ENCODE measurements around the gene GEMIN2.
"Not testable (repeated sequence)": the region's sequence is repeated elsewhere in the genome, so short reads cannot be mapped to it uniquely, and the experiment has no call there.

GEMIN2 gene

DNA sequence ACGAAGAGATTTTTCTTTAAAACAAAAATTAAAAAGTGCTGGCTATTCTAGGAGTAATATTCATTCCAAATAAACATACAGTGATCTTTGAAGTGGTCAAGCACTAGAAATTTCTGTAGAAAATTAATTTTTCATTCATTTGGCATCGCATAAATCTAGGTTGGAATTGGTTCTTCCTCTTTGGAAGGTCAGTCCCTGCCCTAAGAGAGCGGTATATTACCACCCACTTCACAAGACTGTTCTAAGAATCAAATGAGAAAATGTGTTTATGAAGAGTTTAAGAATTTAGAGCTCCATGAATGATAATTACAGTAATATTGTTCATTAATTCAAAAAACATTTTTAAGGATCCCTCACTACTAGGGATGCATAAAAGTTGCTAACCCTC is 444 bp upstream of the GEMIN2 start:
- no peak for DNase-seq

DNA sequence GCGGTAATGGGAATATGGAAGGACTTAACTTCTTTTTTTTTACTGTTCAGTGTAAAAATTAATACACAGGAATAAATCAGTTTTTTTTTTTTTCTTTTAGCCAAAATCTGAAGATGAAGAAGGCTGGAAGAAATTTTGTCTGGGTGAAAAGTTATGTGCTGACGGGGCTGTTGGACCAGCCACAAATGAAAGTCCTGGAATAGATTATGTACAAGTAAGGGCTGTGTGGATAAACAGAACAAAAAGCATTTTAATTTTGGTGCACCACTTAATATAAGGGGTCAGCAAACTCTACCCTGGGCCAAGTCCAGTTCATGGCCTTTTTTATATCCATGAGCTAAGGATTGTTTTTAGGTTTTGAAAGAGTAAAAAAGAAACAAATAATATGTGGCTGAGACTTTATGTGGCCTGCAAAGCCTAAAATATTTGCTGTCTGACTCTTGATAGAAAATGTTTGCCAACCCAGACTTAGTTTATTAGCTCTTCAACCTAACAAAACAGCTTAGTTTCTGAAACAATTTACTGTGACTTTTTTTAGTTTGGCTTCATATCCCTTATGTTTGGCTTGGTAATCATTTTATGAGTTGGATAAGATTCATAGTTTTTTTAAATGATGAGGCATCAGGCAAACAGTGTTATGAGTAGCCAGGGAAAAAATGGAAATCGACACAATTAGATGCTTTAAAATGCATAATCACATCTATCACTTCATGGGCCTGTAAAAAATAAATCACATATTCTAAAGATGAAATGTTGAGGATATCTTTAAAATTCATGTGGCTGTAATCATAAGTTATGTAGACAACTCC is 8.4 kb downstream of the GEMIN2 start:
- no peak for DNase-seq

DNA sequence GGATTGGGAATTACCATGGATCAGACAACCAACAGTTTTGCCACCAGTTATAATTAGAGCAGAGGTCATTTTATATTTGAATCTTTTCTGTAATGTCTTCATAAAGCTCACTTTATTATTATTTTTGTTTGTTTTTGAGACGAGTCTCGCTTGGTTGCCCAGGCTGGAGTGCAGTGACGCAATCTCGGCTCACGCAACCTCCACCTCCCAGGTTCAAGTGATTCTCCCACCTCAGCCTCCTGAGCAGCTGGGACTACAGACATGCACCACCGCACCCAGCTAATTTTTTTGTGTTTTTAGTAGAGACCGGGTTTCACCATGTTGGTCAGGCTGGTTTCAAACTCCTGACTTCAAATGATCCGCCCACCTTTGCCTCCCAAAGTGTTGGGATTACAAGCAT is 23.7 kb downstream of the GEMIN2 start:
- not testable (repeated sequence) for DNase-seq

DNA sequence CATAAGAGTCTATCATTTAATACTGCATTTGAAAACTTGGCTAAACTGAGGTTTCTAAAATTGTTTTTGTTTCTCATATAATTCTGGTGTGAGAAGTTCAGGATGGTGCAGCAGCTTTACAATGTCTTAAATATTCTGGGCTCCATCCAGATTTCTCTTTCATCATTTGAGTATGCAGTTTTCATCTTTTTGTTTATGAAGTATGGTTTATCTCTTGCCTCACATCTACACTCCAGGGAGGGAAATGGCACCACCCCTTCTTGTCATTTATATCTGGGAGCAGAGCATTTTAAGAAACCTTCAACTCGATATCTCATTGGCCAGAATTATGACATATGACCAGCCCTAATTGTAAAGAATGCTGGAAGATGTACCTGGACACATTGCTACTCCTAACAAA is 24.3 kb downstream of the GEMIN2 start:
- no peak for DNase-seq

DNA sequence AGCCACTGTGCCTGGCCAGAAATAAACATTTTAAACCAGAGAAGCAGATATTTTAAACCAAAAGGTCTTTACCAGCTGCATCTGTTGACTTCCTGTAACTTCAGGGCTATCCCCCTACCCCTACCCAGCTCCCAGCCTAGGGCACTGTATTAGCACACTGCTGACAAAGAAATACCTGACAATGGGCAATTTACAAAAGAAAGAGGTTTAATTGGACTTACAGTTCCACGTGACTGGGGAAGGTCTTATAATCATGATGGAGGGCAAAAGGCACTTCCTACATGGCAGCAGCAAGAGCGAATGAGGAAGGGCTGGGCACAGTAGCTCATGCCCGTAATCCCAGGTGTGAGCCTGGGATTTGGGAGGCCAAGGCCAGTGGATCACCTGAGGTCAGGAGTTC is 26.0 kb downstream of the GEMIN2 start:
- no peak for DNase-seq

DNA sequence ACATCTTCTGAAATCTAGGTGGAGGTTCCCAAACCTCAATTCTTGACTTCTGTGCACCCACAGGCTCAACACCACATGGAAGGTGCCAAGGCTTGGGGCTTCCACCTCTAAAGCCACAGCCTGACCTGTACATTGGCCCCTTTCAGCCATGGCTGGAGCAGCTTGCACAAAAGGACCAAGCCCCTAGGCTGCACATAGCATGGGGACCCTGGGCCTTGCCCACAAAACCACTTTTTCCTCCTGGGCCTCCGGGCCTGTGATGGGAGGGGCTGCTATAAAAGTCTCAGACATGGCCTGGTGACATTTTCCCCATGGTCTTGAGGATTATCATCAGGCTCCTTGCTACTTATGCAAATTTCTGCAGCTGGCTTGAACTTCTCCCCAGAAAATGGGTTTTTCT is 27.5 kb downstream of the GEMIN2 start:
- DNase-seq = not testable (repeated sequence)

DNA sequence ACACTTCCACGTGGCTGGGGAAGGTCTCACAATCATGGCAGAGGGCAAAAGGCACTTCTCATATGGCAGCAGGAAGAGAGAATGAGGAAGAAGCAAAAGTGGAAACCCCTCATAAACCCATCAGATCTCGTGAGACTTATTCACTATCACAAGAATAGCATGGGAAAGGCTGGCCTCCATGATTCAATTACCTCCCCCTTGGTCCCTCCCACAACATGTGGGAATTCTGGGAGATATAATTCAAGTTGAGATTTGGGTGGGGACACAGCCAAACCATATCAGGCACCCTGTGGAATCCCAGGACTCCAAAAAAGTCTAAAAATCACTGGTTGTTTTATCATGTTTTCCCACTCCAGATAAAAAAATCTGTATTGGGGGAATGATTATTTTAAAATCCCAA is 29.1 kb downstream of the GEMIN2 start:
- not testable (repeated sequence) for DNase-seq

DNA sequence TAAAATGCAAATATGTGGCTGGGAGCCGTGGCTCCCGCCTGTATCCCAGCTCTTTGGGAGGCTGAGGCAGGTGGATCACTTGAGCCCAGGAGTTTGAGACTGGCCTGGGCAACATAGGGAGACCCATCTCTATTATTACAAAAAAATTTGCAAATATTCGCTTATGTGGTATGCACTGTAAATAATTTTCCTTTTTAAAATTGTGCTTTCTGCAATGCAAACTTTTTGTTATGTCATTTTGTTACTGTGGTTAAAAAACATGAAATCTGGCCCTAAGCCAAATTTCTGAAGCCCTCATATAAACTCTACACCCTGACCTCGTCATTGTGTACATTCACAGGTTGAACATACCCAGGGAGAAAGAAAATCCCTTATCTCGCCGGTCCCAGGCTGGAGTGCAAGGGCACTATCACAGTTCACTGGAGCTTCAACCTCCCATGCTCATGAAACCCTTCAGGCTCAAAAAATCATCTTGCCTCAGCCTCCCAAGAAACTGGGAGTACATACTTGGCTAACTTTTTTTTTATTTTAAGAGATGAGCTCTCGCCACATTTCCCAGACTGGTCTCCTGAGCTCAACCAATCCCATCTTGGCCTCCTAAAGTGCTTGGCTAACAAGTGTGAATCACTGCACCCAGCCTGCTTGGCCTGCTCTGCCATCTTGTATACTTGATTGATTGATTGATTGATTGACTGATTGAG is 31.3 kb downstream of the GEMIN2 start:
- DNase-seq = no peak

DNA sequence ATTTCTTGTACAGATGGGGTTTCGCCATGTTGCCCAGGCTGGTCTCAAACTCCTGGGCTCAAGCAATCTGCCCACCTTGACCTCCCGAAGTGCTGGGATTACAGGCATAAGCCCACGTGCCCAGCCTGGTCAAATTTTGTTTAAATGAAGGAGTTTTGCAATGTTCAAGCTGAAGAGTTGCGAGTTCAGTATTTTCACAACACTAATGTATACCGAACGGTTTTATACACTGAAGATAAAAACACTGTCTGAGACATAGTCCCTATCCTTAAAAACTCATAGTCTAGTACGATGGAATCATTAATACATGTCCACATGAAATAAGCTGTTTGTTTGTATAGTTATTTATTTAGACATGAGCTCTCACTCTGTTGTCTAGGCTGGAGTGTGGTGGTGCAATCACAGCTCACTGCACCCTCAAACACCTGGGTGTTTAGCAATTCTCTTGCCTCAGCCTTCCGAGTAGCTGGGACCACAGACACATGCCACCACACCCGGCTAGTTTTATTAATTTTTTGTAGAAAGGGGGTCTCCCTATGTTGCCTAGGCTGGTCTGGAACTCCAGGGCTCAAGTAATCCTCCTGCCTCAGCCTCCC is 40.6 kb downstream of the GEMIN2 start:
- DNase-seq = no peak

DNA sequence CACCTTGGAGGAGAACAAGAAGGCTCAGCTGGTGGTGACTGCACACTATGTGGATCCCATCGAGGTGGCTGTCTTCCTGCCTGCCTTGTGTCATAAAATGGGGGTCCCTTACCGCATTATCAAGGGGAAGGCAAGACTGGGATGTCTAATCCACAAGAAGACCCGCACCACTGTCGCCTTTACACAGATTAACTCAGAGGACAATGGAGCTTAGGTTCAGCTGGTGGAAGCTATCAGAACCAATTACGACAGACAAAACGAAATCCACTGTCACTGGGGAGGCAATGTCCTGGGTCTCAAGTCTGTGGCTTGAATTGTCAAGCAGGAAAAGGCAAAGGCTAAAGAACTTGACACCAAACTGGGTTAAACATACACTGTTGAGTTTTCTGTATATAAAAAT is 43.4 kb downstream of the GEMIN2 start:
- no peak for DNase-seq

DNA sequence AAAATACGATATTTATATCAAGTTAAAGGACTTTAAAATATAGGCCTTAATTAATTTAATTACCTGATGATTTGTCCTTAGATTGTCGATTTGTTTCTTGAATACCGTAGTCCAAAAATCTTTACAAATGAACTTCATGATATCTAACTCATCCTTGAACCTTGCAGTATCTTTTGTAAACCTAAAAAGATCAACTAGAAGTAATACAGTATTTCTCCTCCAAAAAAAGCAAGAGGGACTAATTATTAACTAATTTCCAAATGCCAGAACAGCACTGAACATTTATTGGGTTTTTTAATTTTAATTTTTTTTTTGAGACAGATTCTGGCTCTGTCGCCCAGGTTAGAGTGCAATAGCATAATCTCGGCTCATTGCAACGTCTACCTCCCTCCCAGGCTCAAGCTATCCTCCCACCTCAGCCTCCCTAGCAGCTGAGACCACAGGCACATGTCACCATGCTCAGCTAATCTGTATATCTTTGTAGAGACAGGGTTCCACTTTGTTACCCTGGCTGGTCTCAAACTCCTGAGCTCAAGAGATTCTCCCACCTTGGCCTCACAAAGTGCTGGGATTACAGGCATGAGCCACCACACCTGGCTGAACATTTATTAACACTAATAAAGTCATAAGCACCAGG is 44.2 kb downstream of the GEMIN2 start:
- DNase-seq = no peak

DNA sequence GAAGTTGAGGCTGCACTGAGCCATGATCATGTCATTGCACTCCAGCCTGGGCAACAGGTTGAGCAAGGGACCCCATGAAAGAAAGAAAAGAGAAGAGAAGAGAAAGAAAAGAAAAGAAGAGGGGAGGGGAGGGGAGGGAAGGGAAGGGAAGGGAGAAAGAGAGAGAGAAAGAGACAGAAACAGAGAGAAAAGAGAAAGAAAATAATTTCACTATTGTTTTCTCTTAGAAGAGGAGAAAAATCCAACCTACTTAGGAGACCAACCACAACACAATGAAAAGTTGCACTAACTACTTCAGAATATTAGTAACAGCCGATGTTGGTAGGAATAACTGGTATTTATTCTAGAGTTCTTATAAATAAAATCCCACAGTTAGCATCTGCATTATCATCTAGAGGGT is 46.4 kb downstream of the GEMIN2 start:
- DNase-seq = no peak

DNA sequence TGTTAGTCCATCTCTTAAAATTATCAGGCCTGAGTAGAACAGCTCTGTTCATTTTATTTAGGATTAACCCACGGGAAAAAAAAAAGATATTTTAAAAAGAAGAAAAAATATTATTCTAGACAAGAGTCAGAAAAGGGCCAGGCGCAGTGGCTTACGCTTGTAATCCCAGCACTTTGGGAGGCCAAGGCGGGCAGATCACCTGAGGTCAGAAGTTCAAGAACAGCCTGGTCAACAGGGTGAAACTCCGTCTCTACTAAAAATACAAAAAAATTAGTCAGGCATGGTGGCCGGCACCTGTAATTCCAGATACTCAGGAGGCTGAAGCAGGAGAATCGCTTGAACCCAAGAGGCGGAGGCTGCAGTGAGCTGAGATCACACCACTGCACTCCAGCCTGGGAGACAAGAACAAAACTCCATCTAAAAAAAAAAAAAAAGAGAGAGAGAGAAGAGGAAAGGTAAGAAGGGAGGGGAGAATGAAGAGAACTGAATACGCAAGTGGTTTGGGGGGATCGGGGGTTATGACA is 53.7 kb downstream of the GEMIN2 start:
- DNase-seq = not testable (repeated sequence)

DNA sequence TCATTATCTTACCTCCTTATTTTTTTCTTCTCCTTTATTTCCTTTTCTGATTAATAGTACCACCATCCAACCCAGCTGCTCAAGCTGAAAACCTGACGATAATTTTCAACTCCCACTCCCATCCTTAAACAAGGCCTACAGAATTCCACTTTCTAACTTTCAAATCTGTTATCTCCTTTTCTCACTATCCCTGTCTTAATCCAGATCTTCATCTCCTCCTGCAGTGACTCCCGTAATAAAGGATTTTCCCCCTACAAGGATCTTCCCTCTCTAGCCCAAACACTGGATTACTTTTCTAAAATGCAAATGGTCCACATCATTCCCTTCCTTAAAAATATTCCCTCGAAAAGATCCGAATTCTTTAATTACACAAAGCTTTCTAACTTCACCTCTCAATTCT is 54.5 kb downstream of the GEMIN2 start:
- no peak for DNase-seq

DNA sequence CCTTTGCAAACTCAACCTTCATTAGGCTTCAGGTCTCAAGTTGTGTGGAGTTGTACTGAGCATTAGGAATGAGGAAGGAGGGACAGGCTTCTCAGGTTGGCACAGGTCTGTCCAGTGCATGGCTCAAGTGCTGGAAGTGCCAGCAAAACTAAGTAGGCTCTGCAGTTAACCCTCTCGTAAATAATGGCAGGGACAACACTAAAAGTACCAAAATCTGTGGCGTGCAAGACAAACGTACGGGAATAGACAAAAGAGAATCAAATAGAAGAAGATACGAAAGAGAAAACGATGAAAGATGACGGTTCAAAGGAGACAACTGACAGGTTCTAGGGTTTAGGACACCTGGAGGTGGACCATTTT is 55.4 kb downstream of the GEMIN2 start:
- DNase-seq = no peak

DNA sequence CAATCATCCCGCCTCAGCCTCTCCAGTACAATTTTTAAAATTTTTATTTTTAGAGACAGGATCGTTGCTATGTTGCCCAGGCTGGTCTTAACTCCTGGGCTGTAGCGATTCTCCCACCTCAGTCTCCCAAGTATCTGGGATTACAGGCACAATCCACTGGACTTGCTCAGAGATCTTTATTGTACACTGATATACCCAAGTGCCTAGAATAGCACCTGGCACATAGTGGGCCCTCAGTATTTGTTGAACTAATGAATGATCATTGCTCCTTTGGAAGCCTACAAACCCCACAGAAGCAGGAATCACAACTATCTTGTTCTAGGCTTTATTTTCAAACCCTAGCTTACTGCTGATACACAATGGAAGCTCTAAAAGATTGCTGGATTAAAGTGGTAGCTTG is 59.1 kb downstream of the GEMIN2 start:
- DNase-seq = no peak

DNA sequence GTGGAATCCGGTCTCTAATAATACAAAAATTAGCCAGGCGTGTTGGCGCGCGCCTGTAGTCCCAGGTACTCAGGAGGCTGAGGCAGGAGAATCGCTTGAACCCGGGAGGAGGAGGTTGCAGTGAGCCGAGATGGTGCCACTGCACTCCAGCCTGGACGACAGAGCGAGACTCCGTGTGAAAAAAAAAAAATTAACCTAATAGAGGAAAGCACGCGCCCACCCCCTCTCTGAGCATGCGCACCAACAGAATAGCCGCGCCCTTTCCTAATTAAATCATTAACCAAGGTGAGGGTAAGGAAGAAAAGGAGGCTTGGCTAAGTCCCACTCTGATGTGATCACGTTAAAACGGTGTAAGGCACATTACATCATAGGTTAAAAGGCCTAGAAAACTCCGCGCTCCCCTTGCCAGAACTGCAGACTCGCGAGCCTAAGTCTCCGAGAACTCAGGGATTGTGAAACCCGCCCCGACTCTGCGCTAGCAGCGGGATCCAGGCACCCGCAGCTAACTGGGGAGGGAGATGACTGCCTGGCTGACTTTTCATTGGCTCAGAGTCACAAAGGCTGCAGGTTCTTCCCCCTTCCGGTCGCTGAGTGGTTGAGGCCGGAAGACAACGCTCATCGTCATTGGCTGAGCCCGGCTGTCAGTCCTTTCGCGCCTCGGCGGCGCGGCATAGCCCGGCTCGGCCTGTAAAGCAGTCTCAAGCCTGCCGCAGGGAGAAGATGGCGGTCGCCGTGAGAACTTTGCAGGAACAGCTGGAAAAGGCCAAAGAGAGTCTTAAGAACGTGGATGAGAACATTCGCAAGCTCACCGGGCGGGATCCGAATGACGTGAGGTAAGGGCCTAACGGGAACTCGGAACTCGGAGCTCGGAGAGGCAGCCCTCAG is 60.7 kb downstream of the GEMIN2 start, which contains the start of gene PNN:
TSS of gene PNN (plus strand) at position 695 of the 885 bp plus-strand sequence. CDS start at position 721, 26 bp downstream.
- peak; percentile 95 for DNase-seq

DNA sequence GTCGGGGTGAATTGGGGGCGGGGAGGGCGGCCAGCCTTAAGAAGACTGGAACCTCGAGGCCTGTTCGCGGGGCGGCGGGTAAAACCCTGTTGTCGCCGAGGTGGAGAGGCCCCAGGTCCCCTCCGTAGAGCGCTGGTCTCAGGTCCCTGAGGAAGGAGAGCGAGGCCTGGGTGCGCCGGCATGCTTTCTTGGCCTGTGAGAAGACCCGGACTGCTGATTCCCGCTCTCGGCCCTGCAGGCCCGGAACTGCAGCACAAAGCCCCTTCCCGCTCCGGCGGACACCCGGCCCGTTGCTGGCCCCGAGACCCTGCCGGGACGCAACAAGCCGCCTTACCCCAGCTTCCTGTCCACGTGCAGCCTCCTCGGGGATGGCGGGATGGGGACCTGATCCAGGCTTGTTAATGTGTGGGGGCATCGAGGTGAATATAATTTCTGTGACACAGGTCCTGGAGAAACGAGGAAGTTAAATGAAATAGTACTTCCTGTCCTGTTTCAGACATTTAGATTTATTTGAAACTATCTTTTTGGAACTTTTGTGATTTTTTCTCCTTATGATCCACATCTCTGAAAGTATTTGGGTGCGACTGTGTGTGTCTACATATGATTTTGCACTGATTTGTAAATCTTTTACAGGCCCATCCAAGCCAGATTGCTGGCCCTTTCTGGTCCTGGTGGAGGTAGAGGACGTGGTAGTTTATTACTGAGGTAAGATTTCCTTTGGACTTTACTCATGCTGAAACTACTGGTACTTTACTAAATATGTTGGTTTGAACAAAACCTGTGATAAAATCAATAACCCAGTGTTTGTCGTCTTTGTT is 61.5 kb downstream of the GEMIN2 start:
- DNase-seq = no peak

DNA sequence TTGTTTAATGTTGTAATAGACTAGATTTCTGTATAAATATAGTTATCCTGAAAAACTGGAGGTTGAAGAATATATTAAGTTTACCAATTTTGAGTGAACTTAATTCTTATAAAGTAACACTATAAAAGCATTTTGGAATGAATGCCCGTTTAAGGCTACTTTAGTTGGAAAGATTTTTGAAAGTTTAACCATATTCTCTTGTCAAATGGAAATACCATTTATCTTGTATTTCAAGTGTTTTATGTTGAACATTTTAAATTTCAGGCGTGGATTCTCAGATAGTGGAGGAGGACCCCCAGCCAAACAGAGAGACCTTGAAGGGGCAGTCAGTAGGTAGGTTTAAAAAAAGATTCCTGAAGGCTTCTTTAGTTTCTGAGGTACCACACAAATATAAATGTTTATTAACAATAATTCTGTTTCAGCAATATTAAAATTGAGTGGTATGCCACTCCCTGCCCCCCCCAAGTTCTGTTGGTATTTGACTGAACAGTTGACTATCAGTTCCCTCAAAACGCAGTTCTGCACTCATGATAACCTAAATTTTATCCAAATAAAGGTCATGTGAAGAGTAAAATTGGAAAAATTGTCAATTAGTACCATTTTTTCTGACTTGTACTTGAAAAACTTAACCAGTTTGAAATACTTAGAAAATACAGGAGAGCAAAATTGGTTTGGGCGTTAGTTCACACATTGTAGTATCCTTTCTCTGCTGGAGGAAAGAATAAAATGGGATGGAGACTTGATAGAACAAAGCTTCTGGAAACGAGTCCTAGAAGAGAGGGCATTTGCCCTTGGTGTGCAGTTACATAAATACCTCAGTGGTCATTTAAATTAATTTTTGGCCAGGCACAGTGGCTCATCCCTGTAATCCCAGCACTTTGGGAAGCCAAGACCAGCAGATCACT is 62.4 kb downstream of the GEMIN2 start:
- DNase-seq = no peak

DNA sequence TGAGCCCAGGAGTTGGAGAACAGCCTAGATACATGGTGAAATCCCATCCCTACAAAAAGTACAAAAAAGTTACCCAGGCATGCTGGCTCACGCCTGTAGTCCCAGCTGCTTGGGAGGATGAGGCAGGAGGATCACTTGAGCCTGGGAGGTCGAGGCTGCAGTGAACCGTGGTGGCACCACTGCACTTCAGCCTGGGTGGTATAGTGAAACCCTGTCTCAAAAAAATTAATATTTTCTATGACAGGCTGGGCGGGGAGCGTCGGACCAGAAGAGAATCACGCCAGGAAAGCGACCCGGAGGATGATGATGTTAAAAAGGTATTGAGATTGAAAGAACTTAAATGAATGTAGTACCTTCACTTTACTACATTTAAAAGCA is 63.0 kb downstream of the GEMIN2 start:
- no peak for DNase-seq

Measured in CD4-positive, alpha-beta T cell treated with Interleukin-6 for 4 hours (primary cell).